ENCODE results near the gene POC1A. TPM values are rescaled to one million over a fixed set of nuclear protein-coding genes. Genes with fewer than 3 reads are reported as not detected.

The POC1A gene
- total RNA-seq, 6 donors from 2014 or later, result 1.0 to 4.2 (median 2.8) TPM

GRCh38 chr3:52136513-52136912 is 17.7 kb downstream of the POC1A start:
- Histone ChIP-seq H3K9me3 (no peaks in the 10 kb centered on the region), H3K36me3 (no peaks in the 10 kb centered on the region), H3K4me3 (no peak overlapping the region), H3K27ac (peak overlapping the region; percentile 79 to 94 (median 90)), H3K27me3 (no peaks in the 10 kb centered on the region), H3K4me1 (peaks cover 18 to 39% (median 27%) of the 10 kb centered on the region in 4 donors)
- ATAC-seq (ENCODE audit: low FRiP score in 2 of 2) (peak; percentile 31 to 52), DNase-seq (peak in 1 of 2 donors; percentile 85)
- no peak for TF ChIP-seq CTCF (IDR thresholded peaks at IDR 0.05)
- peak in 2 of 4 donors; percentile 37 to 86 for TF ChIP-seq EP300 (IDR thresholded peaks at IDR 0.05)
- TF ChIP-seq POLR2A (IDR thresholded peaks at IDR 0.05), result peak in 1 of 4 donors; percentile 15
- TF ChIP-seq POLR2AphosphoS5 (IDR thresholded peaks at IDR 0.05), result peak; percentile 77 to 85
- 44 to 55% methylated on average over 9 of the region's 9 CpGs for WGBS, 2 donors

DNA sequence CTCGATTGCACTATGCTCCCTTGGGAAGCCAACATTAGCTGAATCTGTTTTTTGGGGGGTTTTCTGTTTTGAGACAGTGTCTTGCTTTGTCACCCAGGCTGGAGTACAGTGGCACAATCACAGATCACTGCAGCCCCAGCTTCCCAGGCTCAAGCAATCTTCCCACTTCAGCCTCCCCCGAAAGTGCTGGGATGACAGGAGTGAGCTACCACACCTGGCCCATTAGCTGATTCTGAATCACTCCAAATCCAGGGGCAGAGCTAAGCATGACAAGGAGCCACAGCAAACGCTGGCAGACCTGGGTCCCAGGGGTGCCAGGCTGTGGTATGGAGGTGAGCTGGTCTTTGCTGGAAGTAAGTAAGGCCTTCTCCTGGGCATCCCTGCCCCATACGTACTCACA is 18.9 kb downstream of the POC1A start:
- no peak for TF ChIP-seq POLR2AphosphoS5 (IDR thresholded peaks at IDR 0.05)
- TF ChIP-seq POLR2A (IDR thresholded peaks at IDR 0.05), result no peak
- no peak for TF ChIP-seq CTCF (IDR thresholded peaks at IDR 0.05)
- TF ChIP-seq EP300 (IDR thresholded peaks at IDR 0.05), result no peak
- Histone ChIP-seq H3K9me3 (no peaks in the 10 kb centered on the region), H3K27ac (peak overlapping the region in 3 of 4 donors; percentile 89 to 94 (median 90)), H3K36me3 (no peaks in the 10 kb centered on the region), H3K4me3 (no peak overlapping the region), H3K4me1 (peaks cover 18 to 39% (median 27%) of the 10 kb centered on the region in 4 donors), H3K27me3 (no peaks in the 10 kb centered on the region)
- DNase-seq, result no peak
- ATAC-seq (ENCODE audit: low FRiP score in 2 of 2), result no peak
- 97 to 100% methylated on average over 2 to 4 of the region's 4 CpGs for WGBS, 2 donors

DNA sequence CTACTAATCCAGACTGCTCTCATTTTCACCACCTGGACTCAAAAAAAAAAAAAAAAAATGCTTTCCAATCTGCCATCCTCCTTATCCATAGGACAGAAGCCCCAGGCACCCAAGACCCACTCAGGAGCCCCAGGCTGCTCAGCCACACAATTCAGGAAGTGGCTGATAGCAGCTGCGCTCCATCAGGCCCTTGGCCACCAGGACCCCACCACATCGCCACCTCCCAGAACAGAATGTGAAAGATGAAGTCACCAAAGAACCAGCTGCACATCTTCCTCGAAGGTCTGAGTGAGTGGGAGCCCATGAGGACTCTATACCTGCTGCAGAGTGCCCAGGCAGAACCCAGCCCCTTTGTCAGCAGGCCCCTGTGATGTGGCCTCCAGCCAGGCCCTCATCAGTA is 19.5 kb downstream of the POC1A start:
- DNase-seq, result no peak
- WGBS, 2 donors, result 71 to 74% methylated on average over 2 to 3 of the region's 3 CpGs
- no peak for ATAC-seq (ENCODE audit: low FRiP score in 2 of 2)

GRCh38 chr3:52132930-52133329 is 21.3 kb downstream of the POC1A start:
- WGBS, 2 donors, result 90 to 92% methylated on average over 8 of the region's 8 CpGs
- no peak for TF ChIP-seq POLR2A (IDR thresholded peaks at IDR 0.05)
- no peak for TF ChIP-seq CTCF (IDR thresholded peaks at IDR 0.05)
- no peak for TF ChIP-seq POLR2AphosphoS5 (IDR thresholded peaks at IDR 0.05)
- no peak for TF ChIP-seq EP300 (IDR thresholded peaks at IDR 0.05)
- H3K4me3 ChIP-seq, result no peak overlapping the region
- no peaks in the 10 kb centered on the region for H3K9me3 ChIP-seq
- peaks cover 18 to 36% (median 25%) of the 10 kb centered on the region in 4 donors for H3K4me1 ChIP-seq
- DNase-seq (peak in 1 of 2 donors; percentile 47), ATAC-seq (ENCODE audit: low FRiP score in 2 of 2) (no peak)
- no peaks in the 10 kb centered on the region for H3K36me3 ChIP-seq
- no peaks in the 10 kb centered on the region for H3K27me3 ChIP-seq
- peak overlapping the region in 2 of 4 donors; percentile 5 to 40 for H3K27ac ChIP-seq

More for the DNA sequence above, 19.5 kb downstream of the POC1A start:
- Histone ChIP-seq H3K27me3 (no peaks in the 10 kb centered on the region), H3K4me3 (no peak overlapping the region), H3K36me3 (no peaks in the 10 kb centered on the region), H3K9me3 (no peaks in the 10 kb centered on the region), H3K27ac (peak overlapping the region in 1 of 4 donors; percentile 90), H3K4me1 (peaks cover 18 to 39% (median 27%) of the 10 kb centered on the region in 4 donors)
- TF ChIP-seq CTCF (IDR thresholded peaks at IDR 0.05) (no peak), POLR2AphosphoS5 (IDR thresholded peaks at IDR 0.05) (no peak), EP300 (IDR thresholded peaks at IDR 0.05) (no peak), POLR2A (IDR thresholded peaks at IDR 0.05) (no peak)

- no peak overlapping the region for H3K27ac ChIP-seq
- H3K27me3 ChIP-seq, result no peaks in the 10 kb centered on the region
- H3K4me3 ChIP-seq, result no peak overlapping the region
- H3K4me1 ChIP-seq, result peaks cover 9 to 27% (median 16%) of the 10 kb centered on the region in 4 donors
- ATAC-seq (ENCODE audit: low FRiP score in 2 of 2) (no peak), DNase-seq (no peak)
- 91 to 100% methylated on average over 1 of the region's 1 CpG for WGBS, 2 donors
- H3K36me3 ChIP-seq, result no peaks in the 10 kb centered on the region
- no peaks in the 10 kb centered on the region for H3K9me3 ChIP-seq
- TF ChIP-seq POLR2A (IDR thresholded peaks at IDR 0.05) (no peak), CTCF (IDR thresholded peaks at IDR 0.05) (no peak), POLR2AphosphoS5 (IDR thresholded peaks at IDR 0.05) (no peak), EP300 (IDR thresholded peaks at IDR 0.05) (no peak)
These were observed 22.2 kb downstream of the POC1A start for GRCh38 chr3:52132041-52132440.

All from upper lobe of left lung (tissue), 6 donors.